Heart left ventricle (tissue), 11 donors: ENCODE data around the gene SV2A. TPM values are rescaled to one million over a fixed set of nuclear protein-coding genes. Genes with fewer than 3 reads are reported as not detected.

Experiments
- polyA plus RNA-seq, 2 donors: library from polyadenylated mRNA; stranded (reverse); fragments of 200-250 nt; gene quantifications; one replicate each; pipeline ENCODE4 v1.2.3, GENCODE V29; 2013
- total RNA-seq, 9 donors: library from RNA; depleted of rRNA in 2 of 9; stranded (reverse); fragments of >200 nt in 2 of 9; fragmentation: NEBNext Ultra II Directional in 3 of 9; extraction: Animal tissue kit (Norgen Biotek cat#: 25700) in 3 of 9; gene quantifications; one replicate each; pipeline versions ENCODE4 v1.1.0 to v1.2.4, GENCODE V29; 2016 to 2023
- donor health status: ischemic (EF 13 %, LVEDD 7.1; RV severe dilation, severe dysfunction).
- donor health status: healthy with polysubstance abuse.
- donor health status: DM: no; HTN: yes; CAD: no.
- donor health status: DM: no; HTN: no; CAD: no.
- donor health status: ischemic (EF 25% LVEDD 5.7; RV mildly dilated, moderate dysfunction).
- donor health status: healthy.
- donor health status: DM: yes; HTN: yes; CAD: no.
- donor health status: PGD.
- donor health status: nonischemic (EF 23%, LVEDD 6.1; RV moderate dilation, normal function).

SV2A gene
- total and polyA plus RNA-seq, 11 donors = 0.20 to 1.4 (median 0.32) TPM

Other genes starting within 250 kb of the SV2A start
- 10 to 100 TPM in 1 of 9 donors, 1 to 10 TPM in 6, under 1 TPM in 1, not detected in 1; 0.37 to 52.0 (median 1.9) TPM for gene FCGR1A, start 135.2 kb downstream of the SV2A start, total RNA-seq
- 1 to 10 TPM; 1.1 to 2.7 TPM for gene FCGR1A, start 135.2 kb downstream of the SV2A start, polyA plus RNA-seq
- gene BOLA1, start 18.3 kb downstream of the SV2A start, total RNA-seq = 10 to 100 TPM; 12.5 to 39.4 (median 14.0) TPM
- 10 to 100 TPM; 16.2 to 40.7 TPM for gene BOLA1, start 18.3 kb downstream of the SV2A start, polyA plus RNA-seq
- gene SF3B4, start 10.0 kb upstream of the SV2A start, total RNA-seq = 10 to 100 TPM; 10.2 to 32.7 (median 23.7) TPM
- 10 to 100 TPM; 13.1 to 21.3 TPM for gene SF3B4, start 10.0 kb upstream of the SV2A start, polyA plus RNA-seq
- gene MTMR11, start 19.0 kb upstream of the SV2A start, total RNA-seq = 1 to 10 TPM; 1.9 to 4.5 (median 2.6) TPM
- gene MTMR11, start 19.0 kb upstream of the SV2A start, polyA plus RNA-seq = 1 to 10 TPM; 1.6 TPM
- 10 to 100 TPM; 16.4 to 36.2 (median 28.0) TPM for gene OTUD7B, start 92.9 kb upstream of the SV2A start, total RNA-seq
- gene OTUD7B, start 92.9 kb upstream of the SV2A start, polyA plus RNA-seq = 10 to 100 TPM in 1 of 2 donors, 1 to 10 TPM in 1; 8.1 to 11.8 TPM
- 10 to 100 TPM; 39.1 to 67.7 (median 49.5) TPM for gene VPS45, start 149.9 kb upstream of the SV2A start, total RNA-seq
- 10 to 100 TPM; 30.4 to 36.3 TPM for gene VPS45, start 149.9 kb upstream of the SV2A start, polyA plus RNA-seq
- gene PLEKHO1, start 232.1 kb upstream of the SV2A start, total RNA-seq = 100 to 1,000 TPM in 2 of 9 donors, 10 to 100 TPM in 7; 46.8 to 152 (median 67.6) TPM
- gene PLEKHO1, start 232.1 kb upstream of the SV2A start, polyA plus RNA-seq = 100 to 1,000 TPM; 184 to 200 TPM